Medulla oblongata (tissue), 1 donor: ENCODE measurements around the gene OR8B8.
A peak's percentile ranks its signal among the peaks of the same experiment; 100 is the strongest.
"Not testable (repeated sequence)": the region's sequence is repeated elsewhere in the genome, so short reads cannot be mapped to it uniquely, and the experiment has no call there.

ENCODE experiments used
- DNase-seq: peaks from one replicate; pipeline ENCODE4 v3.0.0-alpha.2; 2015; ENCODE audit errors: extremely low spot score

The OR8B8 gene

DNA sequence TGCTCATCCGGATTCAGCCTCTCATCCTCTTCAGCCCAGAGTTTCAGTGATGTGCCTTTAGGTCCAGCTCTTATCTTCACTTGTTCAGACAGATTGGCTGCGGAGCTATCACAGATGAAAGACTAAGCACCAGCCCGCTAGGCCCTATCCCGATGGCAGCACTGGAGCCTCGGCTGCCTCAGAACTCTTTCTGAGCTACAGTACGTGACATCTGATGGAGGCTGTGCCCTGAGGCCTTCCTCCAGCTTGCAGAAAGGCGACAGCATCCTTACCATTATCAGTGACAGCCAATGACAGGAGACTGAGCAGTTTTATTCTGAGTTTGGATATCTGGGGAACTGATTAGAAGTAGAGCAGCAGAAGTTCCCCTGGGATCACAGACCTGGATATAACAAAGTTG lies 4.0 kb downstream of the OR8B8 start:
- no peak for DNase-seq

DNA sequence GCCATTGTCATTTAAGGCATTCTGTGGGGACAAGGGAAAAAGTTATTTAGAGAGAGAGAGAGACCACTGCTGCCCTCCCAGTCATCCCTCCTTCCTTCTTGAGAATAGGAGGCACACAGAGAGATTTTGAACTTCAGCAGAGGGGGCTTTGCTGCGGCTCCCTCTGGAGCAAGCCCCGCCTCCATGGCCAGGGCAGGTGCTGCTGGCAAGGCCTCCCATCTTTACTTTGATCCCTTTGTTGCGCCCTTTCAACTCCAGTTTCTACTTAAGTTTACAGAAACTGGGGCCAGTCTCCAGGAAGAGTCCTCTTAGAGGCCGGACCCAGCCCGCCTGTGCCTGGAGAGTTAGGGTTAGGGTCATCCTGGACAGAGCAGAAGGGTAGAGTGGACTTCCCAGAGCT lies 4.4 kb downstream of the OR8B8 start:
- DNase-seq, result no peak

DNA sequence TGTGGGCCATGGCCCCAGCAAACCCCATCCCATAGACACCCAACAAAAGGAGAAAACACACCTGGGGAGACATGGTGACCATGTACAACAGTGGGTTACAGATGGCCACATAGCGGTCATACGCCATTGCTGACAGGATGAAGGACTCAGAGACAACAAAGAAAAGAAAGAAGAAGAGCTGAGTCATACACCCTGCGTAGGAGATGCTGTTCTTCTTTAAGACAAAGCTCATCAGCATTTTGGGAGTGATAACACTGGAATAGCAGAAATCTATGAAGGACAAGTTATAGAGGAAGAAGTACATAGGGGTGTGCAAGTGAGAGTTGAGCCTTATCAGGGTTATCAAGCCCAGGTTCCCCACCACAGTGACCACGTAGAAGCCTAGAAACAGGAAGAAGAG lies 4.9 kb downstream of the OR8B8 start:
- DNase-seq, result no peak

DNA sequence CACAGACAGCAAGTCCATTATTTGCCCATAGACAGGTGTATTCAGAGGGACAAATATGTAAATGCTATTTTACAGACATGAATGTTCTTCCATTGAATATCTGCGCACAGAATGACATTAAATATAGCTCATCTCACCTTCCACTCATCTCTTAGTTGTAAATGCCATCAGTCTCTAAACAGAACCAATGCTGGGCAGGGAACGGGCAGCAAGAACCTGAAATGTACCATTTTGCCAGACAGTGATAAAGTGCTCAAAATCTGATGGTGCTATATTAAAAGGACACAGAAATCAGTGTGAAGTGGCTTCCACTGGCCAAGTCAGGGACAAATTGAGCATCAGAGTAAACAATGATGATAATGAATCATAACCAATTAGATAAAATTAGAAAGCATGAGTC lies 10.8 kb downstream of the OR8B8 start:
- no peak for DNase-seq

DNA sequence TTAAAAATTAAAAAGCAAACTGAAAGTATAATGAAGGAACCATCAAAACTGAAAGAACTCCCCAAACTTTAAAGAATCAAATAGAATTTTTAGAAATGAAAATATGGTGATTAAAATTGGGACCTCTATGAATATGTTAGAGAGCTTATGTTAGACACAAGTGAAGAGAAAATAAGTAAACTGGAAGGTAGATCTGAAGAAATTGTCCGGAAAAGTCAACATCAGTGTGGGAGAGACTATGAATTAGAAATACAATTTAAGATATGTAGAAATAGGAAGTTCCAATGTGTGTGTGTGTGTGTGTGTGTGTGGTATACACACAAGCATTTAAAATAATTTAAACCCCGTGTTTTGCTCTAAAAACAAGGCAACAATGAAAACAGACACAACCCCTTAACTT lies 15.9 kb downstream of the OR8B8 start:
- no peak for DNase-seq

DNA sequence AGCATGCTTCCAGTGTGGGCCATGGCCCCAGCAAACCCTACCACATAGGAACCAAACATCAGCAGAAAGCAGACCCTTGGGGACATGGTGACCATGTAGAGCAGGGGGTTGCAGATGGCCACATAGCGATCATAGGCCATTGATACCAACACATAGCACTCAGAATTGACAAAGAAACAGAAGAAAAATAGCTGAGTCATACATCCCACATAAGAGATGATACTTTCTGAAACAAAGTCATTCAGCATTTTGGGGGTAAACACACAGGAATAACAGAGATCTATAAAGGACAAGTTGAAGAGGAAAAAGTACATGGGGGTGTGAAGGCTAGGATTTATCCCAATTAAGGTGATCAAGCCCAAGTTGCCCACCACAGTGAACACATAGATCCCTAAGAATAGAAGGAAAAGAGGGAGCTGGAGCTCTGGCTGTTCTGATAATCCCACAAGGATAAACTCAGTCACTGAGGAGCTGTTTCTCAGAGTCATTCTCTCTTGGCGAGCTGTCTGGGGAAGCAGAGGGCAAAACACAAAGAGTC lies 21.0 kb downstream of the OR8B8 start, which contains the start of gene OR8B4:
TSS of gene OR8B4 (minus strand) at position 488 of the 538 bp plus-strand sequence. CDS start at position 488, 0 bp downstream.
- DNase-seq, result no peak

DNA sequence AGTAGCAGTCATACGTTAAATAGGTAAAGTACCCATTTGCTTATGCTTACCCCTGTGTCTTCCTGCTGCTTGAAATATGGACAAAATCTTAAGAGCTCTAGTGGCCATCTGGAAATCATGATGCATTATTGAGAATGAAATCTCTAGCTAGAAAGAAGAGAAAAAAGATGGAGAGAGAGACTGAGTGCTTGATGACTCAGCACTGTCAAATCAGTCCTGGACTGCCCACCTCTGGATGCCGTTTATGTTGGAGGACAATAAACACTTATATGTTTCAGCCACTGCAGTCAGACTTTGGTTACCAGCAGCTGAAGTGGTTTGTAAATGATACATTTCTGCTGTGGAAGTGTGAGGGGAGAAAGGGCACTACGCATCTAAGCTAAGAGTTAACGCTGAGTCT lies 24.5 kb downstream of the OR8B8 start:
- DNase-seq, result no peak

DNA sequence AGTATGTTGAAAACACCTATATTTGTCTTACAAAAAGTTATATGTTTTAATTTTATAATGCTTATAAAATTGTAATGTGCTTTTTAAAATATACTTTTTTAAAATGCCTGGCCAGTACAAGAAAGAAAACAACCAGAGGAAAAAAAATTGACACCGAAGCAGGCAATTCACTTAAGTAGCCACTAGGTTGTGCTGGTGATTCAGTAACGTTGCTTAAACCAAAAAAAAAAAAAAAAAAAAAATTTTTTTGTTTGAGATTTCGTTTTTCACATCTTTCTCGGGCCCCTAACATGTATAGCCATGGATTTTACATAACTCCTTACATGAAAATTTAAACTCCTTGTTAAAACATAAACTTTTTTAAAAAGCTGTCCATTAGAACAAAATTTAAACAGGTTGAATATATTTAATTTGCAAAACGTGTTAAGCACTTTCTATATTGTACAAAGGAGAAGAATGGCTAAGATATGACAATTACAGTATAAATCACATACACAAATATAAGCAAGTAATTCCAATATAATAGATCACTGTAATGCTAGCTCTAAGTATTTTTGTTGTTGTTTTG lies 30.1 kb downstream of the OR8B8 start:
- DNase-seq, result peak; percentile 21

DNA sequence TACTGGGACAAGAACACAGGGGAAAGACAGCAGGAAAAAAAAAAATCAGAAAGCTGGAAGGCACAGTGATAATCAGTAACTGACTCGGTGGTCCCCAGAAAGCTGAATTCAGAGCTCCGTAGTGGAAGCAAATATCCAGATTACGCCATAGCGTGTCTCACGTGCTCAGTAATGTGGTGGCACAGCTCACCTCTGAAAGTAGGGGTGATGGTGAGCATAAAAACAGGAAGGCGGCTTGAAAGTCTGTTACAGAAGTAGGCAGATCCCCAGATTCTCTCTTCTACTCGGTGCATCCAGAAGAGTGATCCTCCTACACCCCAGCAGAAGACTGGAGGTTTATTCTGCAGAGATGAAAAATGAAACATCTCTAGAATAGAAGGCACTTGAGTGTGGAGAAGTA lies 35.6 kb downstream of the OR8B8 start:
- no peak for DNase-seq

DNA sequence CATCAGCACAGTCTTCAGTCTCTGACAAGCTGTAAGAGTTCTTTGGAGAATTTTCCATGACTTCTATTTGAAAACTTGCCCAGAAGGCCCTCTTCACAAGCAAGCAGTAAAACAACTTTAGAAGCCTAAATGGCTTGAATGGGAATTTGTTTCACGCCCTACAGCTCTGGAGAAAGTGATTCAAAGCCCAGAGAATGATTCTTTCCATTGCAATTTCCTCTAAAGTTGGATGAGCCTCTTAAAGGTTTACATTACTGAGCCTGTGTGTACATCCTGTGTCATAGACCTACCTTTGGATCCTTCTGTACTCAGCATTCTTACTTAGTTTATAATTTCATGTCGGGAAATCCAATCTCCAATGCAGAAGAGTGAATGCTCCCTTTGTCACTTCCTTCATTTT lies 39.9 kb downstream of the OR8B8 start:
- no peak for DNase-seq

DNA sequence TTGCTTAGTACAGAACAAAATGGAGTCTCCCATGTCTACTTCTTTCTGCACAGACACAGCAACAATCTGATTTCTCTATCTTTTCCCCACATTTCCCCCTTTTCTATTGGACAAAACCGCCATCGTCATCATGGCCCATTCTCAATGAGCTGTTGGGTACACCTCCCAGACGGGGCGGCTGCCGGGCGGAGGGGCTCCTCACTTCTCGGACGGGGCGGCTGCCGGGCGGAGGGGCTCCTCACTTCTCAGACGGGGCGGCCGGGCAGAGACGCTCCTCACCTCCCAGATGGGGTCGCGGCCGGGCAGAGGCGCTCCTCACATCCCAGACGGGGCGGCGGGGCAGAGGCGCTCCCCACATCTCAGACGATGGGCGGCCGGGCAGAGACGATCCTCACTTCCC lies 42.3 kb downstream of the OR8B8 start:
- not testable (repeated sequence) for DNase-seq

DNA sequence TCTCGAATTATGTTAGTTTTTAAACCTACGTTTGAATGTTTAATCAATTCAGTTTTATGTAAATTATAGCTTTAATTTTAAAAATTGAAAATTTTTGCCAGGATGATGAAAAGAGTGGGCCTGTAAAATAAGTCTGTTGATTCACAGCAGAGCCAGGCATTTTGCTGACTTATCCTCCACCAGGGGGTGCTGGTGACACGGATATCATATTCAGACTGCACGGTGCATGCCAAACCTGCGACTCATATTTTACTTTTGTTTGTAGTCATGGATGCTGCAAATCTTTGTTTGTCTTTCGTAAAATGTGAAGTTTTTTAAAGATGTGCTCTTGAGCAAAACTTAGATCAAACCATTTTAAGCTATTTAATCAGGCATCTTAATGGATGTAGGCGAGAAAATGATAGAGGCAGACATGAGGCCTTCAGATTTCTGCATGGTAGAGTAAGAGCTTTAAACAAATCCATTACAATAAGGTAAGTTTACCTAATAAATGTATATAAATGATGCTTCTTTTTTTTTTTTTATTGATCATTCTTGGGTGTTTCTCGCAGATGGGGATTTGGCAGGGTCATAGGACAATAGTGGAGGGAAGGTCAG lies 43.1 kb downstream of the OR8B8 start:
- peak; percentile 76 for DNase-seq

DNA sequence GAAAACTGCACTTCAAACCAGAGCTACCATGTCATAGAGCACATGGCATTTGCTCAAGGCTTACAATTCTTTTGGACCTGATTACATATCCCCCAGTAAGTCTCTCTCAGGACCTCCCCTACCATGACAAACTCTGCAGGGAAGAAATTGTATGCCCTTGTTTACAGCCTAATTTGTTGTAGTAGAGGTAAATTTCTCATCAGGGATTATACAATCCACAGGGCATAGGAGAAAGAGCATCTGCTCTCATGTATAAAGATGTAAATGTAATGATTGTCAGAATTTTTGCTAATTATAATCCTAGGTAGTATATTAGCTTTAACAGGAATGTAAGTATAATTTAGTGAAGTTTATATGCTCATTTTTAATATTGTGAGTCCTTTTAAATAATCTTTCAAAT lies 46.6 kb downstream of the OR8B8 start, which contains the start of gene OR8B3:
TSS of gene OR8B3 (minus strand) at position 101 of the 400 bp plus-strand sequence. CDS start 1,673 bp downstream, outside the sequence.
- no peak for DNase-seq

DNA sequence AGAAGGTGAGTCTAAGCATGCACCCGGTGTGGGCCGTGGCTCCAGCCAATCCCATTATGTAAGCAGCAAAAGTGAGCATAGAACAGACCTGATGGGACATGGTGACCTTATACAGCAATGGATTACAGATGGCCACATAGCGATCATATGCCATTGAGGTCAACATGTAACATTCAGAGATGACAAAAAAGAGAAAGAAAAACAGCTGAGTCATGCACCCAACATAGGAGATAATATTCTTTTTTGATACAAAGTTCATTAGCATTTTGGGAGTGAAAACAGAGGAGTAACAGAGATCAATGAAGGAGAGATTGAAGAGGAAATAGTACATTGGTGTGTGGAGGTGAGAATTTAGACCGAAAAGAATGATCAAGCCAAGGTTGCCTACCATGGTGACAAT lies 48.6 kb downstream of the OR8B8 start:
- DNase-seq, result not testable (repeated sequence)

DNA sequence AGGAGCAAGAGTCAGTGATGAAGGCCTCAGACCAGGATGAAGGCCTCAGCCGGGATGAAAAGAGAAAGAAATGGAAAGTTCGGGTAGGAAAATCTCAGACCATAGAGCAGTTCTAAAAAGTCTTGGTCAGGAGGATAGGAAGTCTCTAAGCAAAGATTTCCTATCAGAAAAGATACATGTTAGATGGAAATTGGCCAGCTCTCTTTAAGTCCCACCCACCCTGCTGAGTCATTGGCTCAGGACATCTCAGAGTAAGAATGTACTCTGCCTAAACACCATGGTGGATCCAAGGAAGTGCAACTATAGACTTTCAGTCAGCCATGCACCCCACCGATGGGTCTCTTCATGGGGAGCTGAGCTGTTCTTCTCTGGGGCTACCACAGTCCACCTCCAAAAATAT lies 51.1 kb downstream of the OR8B8 start:
- no peak for DNase-seq
